ACHN (cell line): ENCODE results near the gene CHTF18.
"Not testable (repeated sequence)": the region's sequence is repeated elsewhere in the genome, so short reads cannot be mapped to it uniquely, and the experiment has no call there.

Experiments
- DNase-seq: peaks from one replicate; pipeline ENCODE4 v3.0.0-alpha.2; 2015
- in situ Hi-C: cut with HindIII; loops from 2 replicates; pipeline ENCODE4 v1.10.0; 2017; ENCODE audit warnings: low sequenced_read_pairs, low pct_ligation_motif_present, low pct_unique_long_range_greater_than_20kb

CHTF18 gene

GRCh38 chr16:770411-770810, 18.0 kb upstream of the CHTF18 start:
- in situ Hi-C loops = no loop called here
- no peak for DNase-seq

- in situ Hi-C loops = no loop called here
- no peak for DNase-seq
Observed at GRCh38 chr16:772959-773358, 15.5 kb upstream of the CHTF18 start.

GRCh38 chr16:774086-775001, 14.1 kb upstream of the CHTF18 start:
- in situ Hi-C loops = no loop called here
- no peak for DNase-seq

DNA sequence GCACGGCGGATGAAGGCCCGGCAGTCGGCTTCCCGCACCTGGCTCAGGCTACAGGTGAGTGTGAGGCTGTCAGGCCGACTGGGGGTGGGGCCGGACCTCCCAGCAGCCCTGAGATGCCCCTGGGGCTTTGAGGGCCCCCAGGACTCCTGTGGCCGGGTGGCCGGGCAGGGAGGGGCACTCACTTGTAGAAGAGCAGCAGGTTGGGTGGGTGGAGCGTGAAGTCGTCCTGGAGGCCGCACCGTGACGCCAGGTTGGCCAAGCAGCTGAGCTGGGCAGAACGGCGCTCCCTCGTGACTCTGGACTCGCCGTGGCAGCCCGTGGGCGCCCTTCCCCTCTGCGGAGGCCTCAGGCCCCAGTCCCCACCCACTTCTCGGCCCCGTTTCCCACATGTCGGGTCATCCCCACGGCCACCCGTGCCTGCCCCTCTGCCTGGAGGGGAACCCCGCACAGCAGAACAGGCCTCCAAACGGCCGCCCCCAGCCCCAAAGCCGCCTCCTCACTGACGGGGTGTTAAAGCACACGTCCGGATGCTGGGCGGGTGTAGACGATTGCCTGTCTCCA, 13.1 kb upstream of the CHTF18 start:
- DNase-seq = no peak

GRCh38 chr16:776298-776697, 12.1 kb upstream of the CHTF18 start:
- DNase-seq, in situ Hi-C loops: not testable (repeated sequence)

More for the DNA sequence above, 13.1 kb upstream of the CHTF18 start:
- in situ Hi-C loops = no loop called here

DNA sequence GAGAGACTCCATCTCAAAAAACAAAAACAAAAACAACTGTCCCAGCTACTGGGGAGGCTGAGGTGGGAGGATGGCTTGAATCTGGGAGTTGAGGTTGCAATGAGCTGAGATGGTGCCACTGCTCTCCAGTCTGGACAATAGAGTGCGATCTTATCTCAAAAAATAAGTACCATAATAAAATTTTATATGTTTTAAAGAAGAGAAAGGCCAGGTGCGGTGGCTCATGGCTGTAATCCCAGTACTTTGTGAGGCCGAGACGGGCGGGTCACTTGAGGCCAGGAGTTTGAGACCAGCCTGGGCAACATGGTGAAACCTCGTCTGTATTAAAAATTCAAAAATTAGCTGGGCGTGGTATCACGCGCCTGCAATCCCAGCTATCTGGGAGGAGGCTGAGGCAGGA, 11.6 kb upstream of the CHTF18 start:
- in situ Hi-C loops = no loop called here
- no peak for DNase-seq

GRCh38 chr16:777826-778225, 10.6 kb upstream of the CHTF18 start:
- DNase-seq = peak; percentile 23
- in situ Hi-C loops = no loop called here

- no peak for DNase-seq
- in situ Hi-C loops = no loop called here
Observed at GRCh38 chr16:778447-778846, 10.0 kb upstream of the CHTF18 start.

- DNase-seq = no peak
- in situ Hi-C loops = no loop called here
Observed at GRCh38 chr16:778909-779527, 9.4 kb upstream of the CHTF18 start.

DNA sequence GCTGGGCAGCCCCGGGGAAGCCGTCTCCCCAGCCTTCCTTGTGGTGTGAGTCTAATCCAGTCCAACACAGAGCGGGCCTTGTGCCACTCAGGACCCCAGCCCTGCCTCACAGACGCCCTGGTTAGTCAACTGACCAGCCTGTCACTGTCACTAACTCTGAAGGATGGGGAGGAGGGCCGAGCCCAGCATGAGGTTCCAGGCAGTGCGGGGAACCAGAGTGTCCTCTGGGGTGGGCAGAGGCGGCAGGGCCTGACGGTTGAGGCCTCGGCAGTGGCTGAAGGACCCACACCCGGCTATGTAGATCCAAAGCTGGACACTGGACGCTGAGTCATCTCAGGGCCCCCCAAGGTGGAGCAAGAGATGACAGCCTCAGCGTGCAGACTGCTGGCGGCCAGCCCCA, 8.9 kb upstream of the CHTF18 start:
- in situ Hi-C loops = no loop called here
- DNase-seq = no peak

DNA sequence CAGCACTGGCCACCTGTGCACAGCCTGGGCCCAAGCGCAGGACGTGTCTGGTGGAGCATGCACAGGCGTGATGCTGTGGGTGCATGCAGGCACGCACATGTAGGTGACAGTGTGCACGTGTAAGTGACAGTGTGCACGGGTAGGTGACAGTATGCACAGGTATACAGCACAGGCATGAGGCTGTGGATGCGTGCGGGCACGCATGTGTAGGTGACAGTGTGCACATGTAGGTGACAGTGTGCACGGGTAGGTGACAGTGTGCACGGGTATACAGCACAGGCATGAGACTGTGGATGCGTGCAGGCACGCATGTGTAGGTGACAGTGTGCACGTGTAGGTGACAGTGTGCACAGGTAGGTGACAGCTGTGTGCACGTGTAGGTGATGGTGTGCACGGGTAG, 8.1 kb upstream of the CHTF18 start:
- in situ Hi-C loops = no loop called here
- no peak for DNase-seq

- DNase-seq = no peak
- in situ Hi-C loops = no loop called here
Observed at GRCh38 chr16:781346-782010, 6.9 kb upstream of the CHTF18 start.

GRCh38 chr16:782258-782657, 6.2 kb upstream of the CHTF18 start:
- DNase-seq = no peak
- in situ Hi-C loops = no loop called here

DNA sequence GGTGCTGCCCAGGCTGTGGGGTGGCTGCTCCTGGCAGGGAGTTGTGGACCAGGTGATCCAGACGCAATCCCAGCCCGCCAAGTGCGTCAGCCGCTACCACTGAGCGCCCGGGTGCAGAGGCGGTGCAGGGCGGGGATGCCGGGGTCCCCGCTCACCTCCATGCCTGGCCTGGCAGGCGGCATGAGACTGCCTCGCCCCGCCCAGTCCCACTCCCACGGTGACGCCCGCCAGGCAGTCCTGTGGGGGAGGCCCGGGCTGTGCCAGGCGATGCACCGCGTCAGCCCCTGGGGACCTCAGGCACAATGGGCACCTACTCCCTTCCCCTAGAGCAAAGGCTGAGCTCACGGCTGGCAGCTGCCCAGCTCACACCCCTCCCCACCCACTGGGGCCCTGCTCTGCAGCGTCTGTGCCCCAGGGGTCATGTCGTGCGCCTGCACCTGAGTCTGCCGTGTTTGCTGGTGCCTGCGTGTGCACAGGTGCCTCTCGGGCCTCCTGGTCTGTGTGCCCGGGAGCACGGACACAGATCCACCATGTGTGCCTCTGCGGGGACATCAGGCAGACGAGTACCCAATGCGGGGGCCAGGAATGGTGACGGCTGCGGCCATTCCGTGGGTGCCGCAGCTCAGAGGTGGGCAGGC, 5.5 kb upstream of the CHTF18 start:
- in situ Hi-C loops = no loop called here
- DNase-seq = no peak

GRCh38 chr16:783404-784161, 4.8 kb upstream of the CHTF18 start:
- DNase-seq = no peak
- in situ Hi-C loops = no loop called here

DNA sequence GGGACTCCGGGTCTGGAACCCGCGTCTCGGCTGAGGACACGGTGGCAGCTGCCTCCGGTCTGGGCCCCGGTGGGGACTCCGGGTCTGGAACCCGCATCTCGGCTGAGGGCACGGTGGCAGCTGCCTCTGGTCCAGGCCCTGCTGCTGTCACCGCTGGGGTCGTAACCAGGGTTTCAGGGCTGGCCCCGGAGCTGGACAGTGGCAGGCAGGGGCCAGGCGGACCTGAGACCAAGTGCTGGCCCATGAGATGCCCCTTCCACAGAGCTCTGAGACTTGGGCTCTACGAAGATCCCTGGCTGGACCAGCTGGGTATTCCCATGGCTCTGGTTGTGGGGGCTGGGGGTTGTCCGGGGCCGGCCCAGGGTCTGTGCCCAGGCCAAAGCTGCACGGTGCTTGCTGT, 4.0 kb upstream of the CHTF18 start:
- in situ Hi-C loops = no loop called here
- no peak for DNase-seq

DNA sequence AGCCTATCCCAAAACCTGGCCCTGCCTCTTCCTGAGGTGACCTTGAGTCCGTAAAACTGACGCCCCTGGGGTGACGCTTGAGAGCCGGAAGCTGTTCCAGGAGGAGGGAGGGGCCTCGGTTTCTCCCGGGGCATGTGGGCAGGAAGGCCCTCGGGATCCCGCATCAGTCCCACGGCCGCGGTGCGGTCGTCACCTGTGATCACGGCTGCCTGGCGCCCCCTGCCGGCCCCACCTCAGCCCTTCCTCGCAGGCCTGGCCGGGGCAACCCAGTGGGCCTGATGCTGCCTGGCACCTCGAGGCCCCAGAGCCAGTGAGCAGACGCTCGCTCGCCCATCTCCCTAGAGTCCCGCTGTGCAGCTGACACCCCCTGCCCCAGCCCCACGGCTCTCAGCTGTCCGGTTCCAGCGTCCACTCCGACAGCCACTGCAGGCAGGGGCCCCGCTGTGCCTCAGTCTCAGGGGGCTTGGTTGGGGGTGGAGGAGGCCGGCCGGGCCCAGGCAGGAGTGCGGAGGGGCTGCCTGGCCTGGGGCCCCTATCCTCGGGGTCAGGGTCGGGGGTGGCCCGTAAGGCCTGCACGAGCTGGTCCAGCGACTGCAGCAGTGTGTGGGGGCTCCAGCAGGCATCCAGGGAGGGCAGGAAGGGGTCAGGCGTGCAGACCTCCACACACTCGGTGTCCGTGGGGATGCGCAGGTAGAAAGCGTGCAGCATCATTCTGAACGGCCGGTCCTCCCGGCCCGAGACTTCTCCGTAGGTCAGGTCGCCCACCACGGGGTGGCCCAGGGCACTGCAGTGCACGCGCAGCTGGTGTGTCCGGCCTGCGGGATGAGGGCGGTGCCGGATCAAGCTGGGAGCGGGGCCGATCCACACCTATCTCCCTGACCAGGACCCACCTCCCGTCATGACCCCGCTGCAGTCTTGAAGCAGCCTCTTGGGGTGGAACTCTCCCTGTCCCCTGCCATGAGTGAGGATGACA, 2.6 kb upstream of the CHTF18 start:
- in situ Hi-C loops = no loop called here
- DNase-seq = peak; percentile 76
